ENCODE measurements around the gene SNX10. TPM values are rescaled to one million over a fixed set of nuclear protein-coding genes. Genes with fewer than 3 reads are reported as not detected.

SNX10 gene
- total RNA-seq, 3 donors from 2014 or later = 1.9 to 5.7 (median 4.7) TPM

GRCh38 chr7:26346611-26347203, 55.0 kb downstream of the SNX10 start:
- H3K36me3 ChIP-seq (ENCODE audit: low read depth) = no peaks in the 10 kb centered on the region
- no peak overlapping the region for H3K4me3 ChIP-seq
- intact Hi-C loops (cut with DNase I, micrococcal nuclease) = loop anchor here in 1 of 2 donors (10.0 kb wide), 1 partner anchor 72 kb away; no protein-coding TSS in a partner anchor
- H3K4me1 ChIP-seq (ENCODE audit: low read depth) = peaks cover 15% of the 10 kb centered on the region
- no peak for TF ChIP-seq CTCF (IDR thresholded peaks at IDR 0.05)
- no peaks in the 10 kb centered on the region for H3K9me3 ChIP-seq
- ATAC-seq = peak; percentile 75
- DNase-seq = peak in 2 of 3 donors; percentile 68 to 80

GRCh38 chr7:26348234-26348851, 56.7 kb downstream of the SNX10 start:
- H3K9me3 ChIP-seq = no peaks in the 10 kb centered on the region
- H3K4me1 ChIP-seq (ENCODE audit: low read depth) = peaks cover 15% of the 10 kb centered on the region
- ATAC-seq (peak; percentile 77), DNase-seq (peak in 2 of 3 donors; percentile 58 to 59)
- no peak for TF ChIP-seq CTCF (IDR thresholded peaks at IDR 0.05)
- intact Hi-C loops (cut with DNase I, micrococcal nuclease) = loop anchor here in 1 of 2 donors (10.0 kb wide), 1 partner anchor 74 kb away; no protein-coding TSS in a partner anchor
- H3K4me3 ChIP-seq = no peak overlapping the region
- H3K36me3 ChIP-seq (ENCODE audit: low read depth) = no peaks in the 10 kb centered on the region

- ATAC-seq = no peak
- Histone ChIP-seq H3K4me3 (no peak overlapping the region), H3K36me3 (ENCODE audit: low read depth) (no peaks in the 10 kb centered on the region), H3K9me3 (no peaks in the 10 kb centered on the region), H3K4me1 (ENCODE audit: low read depth) (peaks cover 15% of the 10 kb centered on the region)
- DNase-seq = no peak
- no peak for TF ChIP-seq CTCF (IDR thresholded peaks at IDR 0.05)
- intact Hi-C loops (cut with DNase I, micrococcal nuclease) = loop anchor here in 1 of 2 donors (10.0 kb wide), 1 partner anchor 74 kb away; no protein-coding TSS in a partner anchor
Measured at GRCh38 chr7:26349005-26349915, 57.6 kb downstream of the SNX10 start.

GRCh38 chr7:26351171-26351570, 59.5 kb downstream of the SNX10 start:
- H3K4me1 ChIP-seq (ENCODE audit: low read depth) = peaks cover 15% of the 10 kb centered on the region
- no peak overlapping the region for H3K4me3 ChIP-seq
- H3K9me3 ChIP-seq = no peaks in the 10 kb centered on the region
- DNase-seq = no peak
- ATAC-seq = no peak
- TF ChIP-seq CTCF (IDR thresholded peaks at IDR 0.05) = no peak
- no peaks in the 10 kb centered on the region for H3K36me3 ChIP-seq (ENCODE audit: low read depth)
- intact Hi-C loops (cut with DNase I, micrococcal nuclease) = no loop called here

- DNase-seq (no peak), ATAC-seq (no peak)
- intact Hi-C loops (cut with DNase I, micrococcal nuclease) = no loop called here
- no peaks in the 10 kb centered on the region for H3K4me1 ChIP-seq (ENCODE audit: low read depth)
- no peak for TF ChIP-seq CTCF (IDR thresholded peaks at IDR 0.05)
- H3K36me3 ChIP-seq (ENCODE audit: low read depth) = no peaks in the 10 kb centered on the region
- no peak overlapping the region for H3K4me3 ChIP-seq
- no peaks in the 10 kb centered on the region for H3K9me3 ChIP-seq
Measured at GRCh38 chr7:26356229-26356628, 64.6 kb downstream of the SNX10 start.
